Hematopoietic multipotent progenitor cell treated with erythropoietin and hydrocortisone succinate and interleukin-3 and kit ligand, for 17 days (in vitro differentiated cells): Measurements from ENCODE around the gene RNF39.
A peak's percentile ranks its signal among the peaks of the same experiment; 100 is the strongest.
"Not testable (repeated sequence)": the region's sequence is repeated elsewhere in the genome, so short reads cannot be mapped to it uniquely, and the experiment has no call there.

Experiments used
- DNase-seq: peaks from one replicate; pipeline ENCODE4 v3.0.0-alpha.2; 2015; ENCODE audit warnings: low spot score

Gene RNF39, protein sequence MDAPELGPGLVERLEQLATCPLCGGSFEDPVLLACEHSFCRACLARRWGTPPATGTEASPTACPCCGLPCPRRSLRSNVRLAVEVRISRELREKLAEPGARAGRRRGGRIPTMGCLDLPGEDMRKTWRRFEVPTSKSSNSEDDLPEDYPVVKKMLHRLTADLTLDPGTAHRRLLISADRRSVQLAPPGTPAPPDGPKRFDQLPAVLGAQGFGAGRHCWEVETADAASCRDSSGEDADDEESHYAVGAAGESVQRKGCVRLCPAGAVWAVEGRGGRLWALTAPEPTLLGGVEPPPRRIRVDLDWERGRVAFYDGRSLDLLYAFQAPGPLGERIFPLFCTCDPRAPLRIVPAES

DNA sequence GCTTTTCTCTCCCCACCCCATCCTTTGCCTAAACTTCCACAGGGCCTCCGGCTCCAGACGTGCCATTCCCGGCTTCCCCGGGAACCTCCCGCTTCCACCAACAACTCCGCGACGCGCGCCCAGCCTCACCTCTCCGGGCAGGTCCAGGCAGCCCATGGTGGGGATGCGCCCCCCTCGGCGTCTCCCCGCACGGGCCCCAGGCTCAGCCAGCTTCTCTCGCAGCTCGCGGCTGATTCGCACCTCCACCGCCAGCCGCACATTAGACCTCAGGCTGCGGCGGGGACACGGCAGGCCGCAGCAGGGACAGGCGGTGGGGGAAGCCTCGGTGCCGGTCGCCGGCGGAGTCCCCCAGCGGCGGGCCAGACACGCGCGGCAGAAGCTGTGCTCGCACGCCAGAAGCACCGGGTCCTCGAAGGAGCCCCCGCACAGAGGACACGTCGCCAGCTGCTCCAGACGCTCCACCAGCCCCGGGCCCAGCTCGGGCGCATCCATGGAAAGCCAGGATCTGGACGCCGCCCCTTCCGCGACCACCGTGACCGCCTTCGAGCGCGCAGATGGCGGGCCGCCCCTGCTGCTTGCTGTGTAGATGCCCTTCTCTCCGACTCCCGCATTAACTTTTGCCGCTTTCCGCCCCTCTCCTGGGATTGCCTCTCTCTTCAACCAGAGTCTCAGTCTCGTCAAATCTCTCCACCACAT lies at the start of gene RNF39:
TSS of gene RNF39 (minus strand) at position 676 of the 696 bp plus-strand sequence. CDS start at position 492, 184 bp downstream.
- DNase-seq, result no peak

DNA sequence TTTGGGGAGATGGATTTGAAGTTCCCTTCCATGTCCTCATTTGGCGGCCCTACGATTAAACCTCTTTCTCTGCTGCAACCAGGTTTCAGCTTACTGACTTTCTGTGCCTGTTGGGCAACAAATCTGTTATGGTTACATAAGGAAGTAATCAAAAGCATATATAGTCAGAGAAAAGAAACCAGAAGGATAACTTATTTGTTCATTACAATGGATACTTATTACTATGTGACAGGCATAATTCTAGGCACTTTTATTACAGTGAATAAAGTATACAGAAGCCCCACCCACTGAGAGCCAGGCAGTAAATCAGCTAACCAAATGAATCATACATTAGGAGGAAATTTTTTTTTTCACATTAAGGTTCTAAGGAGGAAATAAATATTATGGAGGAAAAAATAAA lies 46.9 kb upstream of the RNF39 start:
- DNase-seq, result no peak

DNA sequence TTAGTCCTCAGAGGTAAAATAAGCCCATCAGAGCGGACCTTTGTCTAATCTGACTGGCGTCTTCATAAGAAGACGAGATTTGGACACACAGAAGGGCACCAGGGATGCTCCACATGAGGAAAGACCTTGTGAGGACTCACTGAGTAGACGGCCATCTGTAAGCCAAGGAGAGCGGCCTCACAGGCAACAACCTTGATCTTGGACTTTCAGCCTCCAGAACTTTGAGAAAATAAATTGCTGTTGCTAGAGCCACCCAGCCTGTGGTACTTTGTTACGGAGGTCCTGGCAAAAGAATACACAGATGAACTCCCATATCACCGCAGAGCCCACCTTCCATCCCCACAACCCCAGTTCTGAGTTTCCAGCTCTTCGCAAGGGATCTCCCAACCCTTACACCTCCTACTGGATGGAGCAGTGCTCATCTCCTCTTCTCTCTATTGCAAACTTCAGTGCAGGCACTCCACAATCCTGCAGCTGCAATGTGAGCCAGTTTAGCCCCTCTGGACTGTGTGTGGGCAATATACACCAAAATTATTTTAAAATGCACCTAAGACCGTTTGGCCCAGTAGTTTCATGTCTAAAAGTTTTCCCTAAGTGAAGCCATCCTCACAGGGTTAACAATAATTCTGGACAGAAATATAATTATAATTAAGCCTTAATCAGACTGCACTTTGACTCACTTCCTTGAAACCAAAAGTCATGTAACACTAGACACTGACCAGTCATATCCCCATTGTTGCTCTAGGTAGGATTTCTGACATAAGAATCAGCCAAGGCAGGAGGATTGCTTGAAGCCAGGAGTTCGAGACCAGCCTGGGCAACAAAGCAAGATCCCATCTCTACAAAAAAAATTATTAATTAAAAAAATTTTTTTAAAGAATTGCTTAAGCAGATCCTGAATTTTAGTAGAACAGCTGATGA lies 46.1 kb upstream of the RNF39 start:
- DNase-seq, result no peak

DNA sequence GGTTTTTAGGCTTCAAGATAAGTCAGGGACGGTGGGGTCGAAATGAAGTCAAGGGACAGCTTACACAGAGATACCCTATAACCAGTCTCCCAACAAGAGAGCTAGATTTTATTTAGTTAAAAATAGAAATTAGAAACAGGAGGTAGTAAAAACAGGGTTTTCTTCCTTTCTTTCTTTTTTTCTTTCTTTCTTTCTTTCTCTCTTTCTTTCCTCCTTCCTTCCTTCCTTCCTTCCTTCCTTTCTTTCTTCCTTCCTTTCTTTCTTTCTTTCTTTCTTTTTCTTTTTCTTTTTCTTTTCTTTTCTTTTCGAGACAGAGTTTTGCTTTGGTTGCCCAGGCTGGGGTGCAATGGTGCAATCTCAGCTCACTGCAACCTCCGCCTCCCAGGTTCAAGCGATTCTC lies 43.1 kb upstream of the RNF39 start:
- DNase-seq, result not testable (repeated sequence)

DNA sequence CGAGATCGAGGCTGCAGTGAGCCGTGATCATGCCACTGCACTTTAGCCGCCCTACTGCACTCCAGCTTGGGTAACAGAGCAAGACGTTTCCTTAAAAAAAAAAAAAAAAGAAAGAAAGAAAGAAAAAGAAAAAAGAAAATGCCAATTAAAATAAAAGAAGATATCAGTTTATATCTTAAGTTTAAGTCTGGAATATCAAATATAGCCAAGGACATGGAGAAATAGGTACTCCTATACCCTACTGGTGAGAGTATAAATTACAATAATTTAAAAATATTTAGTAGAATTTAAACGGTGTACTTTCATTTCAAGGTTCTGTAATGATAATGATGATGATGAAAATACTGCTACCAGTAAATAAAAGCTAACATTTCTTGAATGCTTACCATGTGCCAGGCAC lies 41.2 kb upstream of the RNF39 start:
- DNase-seq, result no peak

DNA sequence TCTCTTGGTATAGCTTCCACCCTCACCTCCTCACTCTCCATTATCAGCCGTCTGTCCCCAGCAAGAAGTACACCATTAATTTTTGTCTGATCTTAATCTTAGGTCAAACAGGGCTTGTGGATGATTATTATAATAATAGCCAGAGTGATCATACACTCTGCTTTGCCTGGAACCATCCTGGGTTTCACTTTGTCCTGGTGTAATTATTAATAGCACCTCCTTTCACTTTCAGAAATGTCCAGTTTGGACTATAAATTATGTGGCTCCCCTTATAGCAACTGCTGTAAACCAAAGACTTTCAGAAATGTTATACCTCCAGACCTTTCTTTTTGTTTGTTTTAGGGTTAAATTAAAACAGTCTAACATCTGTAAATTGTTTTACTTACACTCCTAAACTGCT lies 38.3 kb upstream of the RNF39 start:
- no peak for DNase-seq

DNA sequence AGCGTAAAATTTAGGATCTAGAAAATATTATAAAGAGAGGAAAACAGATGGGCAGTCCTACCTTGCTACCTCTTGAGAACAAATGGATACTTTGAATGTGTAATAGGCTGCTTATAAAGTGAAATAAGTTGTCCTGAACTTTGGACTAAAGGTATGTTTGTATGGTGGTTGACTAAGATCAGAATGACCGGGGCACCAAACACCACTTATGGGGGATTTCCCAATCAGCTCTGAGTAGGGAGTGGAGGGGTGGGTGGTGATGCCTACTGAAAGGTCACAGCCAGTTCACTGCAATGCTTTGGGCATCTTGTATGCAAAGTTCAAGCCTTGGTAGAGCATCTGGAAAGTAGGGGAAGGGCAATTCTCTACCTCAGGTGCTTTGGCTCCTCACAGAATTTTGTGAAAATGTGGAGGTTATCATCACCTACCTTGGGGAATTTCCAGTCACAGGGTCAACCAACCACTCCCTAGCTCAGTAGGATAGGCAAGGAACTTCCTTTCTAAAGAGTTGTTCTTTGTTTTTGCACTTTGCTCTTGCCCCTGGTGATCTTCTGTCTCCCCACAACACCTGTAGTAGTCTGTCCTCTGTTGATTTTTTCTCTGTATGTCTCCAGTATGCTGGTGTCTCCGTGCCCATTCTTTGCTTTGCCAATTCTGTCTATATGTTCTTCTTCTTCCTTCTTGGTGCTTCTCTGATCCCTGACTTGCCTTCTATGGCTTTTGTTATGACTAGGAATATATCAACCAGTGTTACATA lies 37.6 kb upstream of the RNF39 start, which contains the start of gene TRIM31:
TSS of gene TRIM31 (minus strand) at position 88 of the 757 bp plus-strand sequence. CDS start 285 bp downstream, outside the sequence.
- no peak for DNase-seq

DNA sequence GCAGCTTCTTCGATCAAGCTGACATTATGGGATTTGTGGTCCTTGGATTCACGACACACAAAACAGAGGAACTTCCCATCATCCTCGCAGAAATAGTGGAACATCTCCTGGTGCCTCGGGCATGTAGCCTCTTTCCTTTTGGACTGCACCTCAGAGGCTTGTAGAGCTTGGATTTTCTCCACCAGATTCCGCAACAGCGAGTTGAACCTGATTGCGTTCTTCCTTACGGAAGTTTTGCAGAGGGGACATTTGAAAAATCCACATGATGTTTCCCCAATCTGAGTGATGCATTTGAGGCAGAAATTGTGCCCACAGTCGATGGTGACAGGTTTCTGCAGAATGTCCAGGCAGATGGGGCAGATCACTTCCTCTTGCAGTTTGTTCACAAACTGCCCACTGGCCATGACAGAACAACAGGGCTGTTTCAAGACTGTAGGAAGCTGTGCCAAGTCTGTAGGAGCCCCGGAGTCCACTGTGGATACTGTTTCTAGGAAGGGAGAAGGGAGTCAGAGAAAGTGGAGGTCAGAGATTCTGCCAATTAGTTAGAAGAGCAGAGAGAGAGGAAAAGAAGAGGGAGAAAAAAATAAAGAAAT lies 36.9 kb upstream of the RNF39 start:
- DNase-seq, result no peak

DNA sequence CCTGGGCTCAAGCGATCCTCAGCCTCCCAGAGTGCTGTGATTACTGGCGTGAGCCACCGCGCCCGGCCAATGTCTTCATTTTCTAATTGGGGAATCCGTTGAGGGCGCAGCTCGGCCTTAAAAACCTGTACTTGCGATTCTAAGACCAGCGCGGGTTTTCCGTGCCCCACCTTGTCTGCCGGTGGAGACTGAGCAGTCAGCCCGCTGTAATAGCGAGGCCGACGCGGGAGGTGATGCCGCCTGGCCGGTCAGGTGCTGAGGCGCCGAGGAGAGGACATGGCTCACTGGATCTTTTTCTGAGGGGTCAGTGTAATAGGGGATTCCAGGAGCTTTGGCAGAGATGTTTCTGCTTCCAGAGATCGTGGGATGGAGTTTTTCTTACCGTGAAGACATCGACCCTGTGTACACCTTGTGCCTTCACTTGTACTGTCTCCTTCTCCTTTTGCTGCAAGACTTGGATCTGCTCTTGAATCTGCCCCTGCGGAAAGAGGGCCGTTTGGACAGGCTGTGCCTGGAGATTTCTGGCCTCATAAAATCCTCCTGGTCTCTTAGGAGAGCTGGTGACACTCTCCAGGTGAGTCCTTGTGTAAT lies 35.8 kb upstream of the RNF39 start:
- no peak for DNase-seq

DNA sequence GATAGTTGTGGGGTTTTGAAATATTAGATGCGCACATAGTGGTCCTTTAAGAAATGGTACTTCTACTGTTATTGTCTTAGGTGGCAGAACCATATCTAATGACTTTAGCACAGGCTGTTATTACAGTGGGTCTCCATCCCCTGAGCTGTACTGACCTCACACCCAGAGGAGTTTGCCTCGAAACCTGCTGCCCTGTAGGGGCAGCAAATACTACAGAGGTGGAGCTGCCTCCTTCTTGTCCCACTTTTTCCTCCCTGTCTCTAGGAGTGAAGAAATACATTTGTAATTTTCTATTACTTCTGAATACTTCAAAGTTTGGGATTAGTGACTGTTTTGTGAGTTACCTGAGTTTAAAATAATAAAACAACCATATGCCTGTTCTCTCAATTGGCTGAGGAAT lies 29.1 kb upstream of the RNF39 start:
- no peak for DNase-seq

DNA sequence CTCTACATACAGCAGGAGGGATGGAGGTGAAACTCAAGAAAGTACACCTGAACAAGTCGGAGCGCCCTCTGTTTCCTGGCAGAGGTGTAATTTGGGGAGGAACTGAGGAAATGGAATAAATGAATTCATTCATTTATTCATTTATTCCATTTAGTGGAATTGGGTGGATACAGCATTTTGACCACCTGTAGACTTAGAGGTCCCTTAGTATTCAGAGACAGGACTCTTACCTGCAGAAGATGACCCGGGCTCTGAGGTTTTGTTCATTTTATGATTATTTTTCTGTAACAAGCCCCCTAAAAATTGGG lies 28.3 kb upstream of the RNF39 start:
- DNase-seq, result no peak

DNA sequence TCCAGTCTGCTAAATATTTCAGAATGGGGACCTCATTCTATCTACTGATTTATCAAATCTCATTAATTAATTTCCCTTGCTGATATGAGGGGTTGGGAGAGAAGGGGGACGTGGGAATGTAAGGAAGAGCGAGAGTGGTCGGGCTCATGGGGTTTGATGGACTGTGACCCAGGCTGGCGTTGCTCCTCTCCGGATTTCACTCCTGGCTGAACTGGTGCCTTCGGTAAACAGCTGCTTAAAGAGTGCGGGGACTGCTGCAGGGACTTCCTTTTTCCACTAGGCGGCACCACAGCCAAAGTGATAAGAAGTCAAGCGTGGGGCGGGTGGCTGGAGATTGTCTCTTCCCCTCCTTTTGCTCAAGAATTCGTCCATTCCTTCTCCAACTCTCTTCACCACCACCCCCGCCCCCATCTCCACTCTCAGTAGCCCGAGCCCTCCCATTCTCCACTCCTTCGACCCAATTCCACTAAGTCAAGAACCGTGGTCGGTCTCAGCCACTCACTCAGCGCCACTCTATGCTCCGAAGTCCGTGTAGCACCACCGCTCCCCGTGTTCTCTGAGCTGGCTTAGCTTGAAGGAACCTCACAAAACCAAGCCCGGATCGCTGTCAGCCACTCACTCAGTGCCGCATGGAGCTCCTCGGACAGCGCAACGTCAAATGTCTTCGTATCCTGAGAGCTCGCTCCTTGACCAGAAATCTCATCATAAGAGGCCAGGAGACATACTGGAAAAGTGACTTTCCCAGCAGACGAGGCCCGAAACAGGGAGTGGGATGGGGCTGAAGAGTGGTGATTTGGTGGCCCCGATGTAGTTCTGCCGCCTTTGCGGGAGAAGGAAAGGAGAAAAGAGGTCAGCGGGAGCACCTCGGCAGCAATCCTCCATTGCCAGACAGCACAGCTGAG lies 27.7 kb upstream of the RNF39 start:
- peak; percentile 96 for DNase-seq

DNA sequence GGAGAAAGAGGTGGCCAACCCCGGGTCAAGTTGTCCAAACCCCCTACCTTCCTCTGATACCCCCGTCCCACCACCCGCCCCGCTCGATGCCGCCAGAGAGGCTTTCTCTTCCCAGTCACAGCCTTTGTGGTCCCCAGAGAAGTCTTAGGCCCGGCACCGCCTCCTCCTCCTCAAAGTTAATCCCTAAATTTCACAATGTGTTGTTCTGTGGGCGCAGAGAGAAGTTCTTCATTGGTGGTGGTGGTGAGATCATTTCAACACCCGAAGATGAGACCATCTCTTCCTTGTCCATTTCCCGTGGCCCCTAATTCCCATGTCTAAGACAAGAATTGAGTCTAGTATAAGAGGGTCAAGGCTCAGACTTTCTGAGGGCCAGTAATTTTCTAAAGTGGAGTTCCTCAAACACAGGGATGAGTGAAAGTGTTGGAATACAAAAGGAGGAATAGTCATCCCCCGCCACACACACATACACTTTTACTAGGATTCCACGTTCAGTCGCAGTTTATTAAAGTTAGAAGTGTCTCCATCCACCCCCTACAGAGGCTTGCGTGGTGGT lies 26.9 kb upstream of the RNF39 start:
- no peak for DNase-seq

DNA sequence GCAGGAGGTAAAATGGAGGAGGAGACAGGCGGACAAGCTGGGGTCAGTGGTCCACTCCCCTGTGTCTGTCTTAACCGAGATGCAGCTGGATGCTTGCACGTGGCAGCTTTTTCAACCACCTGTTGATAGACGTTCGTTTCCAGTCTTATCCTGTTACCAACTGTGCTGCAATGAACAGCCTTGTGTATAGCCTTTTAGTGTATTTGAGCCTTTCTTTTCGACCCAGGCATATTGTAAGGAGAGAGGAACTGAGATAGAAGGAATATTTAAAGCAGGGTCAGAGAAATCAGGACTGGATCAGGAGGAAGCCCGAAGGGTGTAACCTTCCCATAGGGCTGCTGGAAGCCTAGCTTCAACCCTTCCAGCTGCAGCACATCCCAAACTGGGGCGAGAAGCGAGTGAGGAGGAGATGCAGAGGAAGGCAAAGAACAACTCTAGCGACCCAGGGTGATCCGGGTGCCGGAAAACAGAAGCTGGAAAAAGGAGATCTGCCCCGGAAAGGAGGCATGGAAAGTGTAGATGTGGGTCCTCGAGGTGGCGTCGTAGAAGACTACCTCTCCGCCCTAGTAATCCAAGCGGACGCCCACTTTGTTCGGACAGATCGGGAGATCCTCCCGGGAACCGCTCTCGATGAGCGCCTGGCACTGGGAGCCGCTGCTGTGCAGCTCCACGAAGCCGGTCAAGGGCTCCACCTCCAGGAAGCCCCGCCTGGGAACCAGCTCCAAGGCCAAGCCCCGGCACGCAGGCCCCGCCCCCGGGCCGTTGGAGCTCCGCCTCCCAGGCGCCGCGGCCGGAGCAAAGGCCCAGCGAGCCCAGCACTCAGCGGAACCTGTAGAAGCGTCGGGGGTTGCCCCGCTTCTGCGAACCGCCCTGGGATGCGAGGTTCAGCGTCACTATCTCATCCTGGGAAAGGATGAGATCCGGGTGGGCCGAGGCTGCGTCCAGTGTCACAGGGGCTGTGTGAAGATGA lies 26.2 kb upstream of the RNF39 start:
- DNase-seq, result peak; percentile 93

DNA sequence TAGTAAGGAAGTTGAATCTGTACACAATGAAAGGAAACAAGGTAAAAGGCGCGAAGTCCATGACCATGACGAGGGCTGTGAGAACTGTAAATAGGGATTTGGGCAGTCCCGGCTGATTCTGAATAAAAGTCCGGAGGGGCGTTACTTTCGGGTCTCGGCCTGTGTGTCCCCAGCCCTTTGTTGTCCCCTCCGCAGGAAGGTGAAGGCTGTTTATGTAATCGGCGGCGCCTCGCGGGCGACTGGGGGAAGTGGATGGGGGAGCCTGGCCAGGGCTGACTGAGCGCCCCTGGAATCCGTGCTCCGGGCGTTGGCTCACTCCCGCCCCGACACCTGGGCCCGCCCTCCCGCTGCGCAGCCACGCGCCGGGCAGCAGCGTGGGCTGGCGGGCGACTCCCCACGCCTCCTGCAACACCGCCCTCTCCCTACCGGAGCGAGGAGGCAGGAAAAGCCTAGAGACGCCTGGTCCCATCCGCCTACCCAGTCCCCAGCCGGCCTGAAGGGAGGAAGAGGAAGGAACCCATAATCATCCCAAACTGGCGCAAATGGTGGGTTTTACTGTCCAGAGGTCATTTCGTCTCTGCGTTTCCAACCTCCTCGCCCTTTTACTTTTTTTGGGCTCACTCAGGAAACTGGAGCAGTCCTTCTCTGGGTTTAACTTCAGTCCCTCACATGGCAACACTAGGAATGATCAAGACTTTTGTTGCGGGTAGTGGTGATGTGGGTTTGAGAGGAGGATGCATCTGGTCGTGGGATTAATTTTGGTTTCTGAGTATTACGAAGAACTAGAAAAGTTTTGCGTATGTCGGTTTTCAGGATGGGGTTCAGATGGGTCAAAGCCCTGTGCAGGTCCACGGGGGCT lies 25.2 kb upstream of the RNF39 start:
- no peak for DNase-seq

DNA sequence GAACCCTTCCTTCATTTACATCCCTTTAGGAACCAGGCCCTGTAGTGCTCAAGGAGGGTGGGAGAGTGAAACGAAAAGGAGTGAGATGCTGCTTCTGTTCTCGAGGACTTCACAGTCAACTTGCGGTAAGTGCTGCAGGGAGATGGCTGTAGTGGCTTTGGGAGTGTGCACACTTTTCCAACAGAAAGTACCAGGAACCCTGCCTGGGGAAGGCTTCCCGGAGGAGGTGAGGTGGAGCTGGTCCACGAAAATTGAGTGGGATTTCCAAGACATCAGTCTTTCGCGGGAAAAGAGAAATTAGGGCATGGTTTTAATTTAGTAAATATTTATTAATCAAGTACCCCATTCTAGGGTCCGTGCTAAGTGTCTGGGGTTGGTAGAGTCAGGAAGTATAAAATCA lies 24.6 kb upstream of the RNF39 start:
- DNase-seq, result no peak
